GM18519 (cell line): Measurements from ENCODE around the gene SDHAF3.

ENCODE experiments used
- ATAC-seq: cut with Tn5 transposase; IDR thresholded peaks from one replicate; pipeline ENCODE4 v1.9.1; 2021; ENCODE audit warnings: mild to moderate bottlenecking, moderate library complexity; ENCODE audit not compliant: unreplicated experiment, low FRiP score

Gene SDHAF3

DNA sequence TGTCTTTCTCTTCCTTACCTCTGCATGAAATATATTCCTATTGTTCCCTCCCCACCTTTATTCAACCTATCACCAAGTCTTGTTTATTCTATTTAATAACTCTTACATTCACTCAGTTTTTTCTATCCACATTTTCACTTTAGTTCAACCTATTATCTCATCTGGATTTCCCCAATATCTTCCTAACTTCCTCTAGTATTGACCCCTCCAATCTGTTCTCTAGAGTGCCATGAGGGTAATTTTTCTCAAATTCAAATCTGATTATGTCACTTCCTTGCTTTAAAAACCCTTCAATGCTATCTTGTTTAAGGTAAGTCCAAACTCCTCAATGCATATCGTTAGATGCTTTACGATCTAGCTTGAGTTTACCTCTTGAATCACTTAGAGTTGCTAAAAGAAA, 86.5 kb downstream of the SDHAF3 start:
- peak; percentile 39 for ATAC-seq

DNA sequence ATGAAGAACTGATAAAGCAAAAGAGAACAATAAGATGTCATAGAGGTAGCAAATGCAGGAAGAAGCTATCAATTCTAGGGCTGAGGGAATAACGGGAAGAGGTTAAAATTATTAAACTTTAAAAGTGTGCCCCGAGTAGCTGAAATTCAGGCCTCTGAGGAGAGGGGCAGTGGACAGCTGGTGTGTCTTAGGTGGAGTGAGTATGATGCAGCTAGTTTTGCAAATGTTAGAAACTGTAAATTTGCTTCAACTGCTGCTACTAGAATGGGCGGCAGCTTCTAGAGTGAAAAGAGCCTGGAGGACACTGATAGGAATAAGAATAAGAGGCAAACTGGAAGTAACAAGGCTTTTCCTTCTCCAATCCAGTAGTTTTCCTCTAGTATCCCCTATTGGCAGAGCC, 87.3 kb downstream of the SDHAF3 start:
- ATAC-seq: no peak

DNA sequence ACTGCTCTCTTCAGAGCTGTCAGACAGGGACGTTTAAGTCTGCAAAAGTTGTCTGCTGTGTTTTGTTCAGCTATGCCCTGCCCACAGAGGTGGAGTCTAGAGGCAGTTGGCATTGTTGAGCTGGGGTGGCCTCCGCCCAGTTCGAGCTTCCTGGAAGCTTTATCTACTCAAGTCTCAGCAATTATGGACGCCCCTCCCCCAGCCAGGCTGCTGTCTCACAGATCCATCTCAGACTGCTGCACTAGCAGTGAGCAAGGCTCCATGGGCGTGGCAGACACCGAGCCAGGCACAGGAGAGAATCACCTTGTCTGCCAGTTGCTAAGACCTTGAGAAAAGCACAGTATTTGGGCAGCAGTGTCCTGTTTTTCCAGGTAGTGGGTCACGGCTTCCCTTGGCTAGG, 98.1 kb downstream of the SDHAF3 start:
- ATAC-seq: no peak

DNA sequence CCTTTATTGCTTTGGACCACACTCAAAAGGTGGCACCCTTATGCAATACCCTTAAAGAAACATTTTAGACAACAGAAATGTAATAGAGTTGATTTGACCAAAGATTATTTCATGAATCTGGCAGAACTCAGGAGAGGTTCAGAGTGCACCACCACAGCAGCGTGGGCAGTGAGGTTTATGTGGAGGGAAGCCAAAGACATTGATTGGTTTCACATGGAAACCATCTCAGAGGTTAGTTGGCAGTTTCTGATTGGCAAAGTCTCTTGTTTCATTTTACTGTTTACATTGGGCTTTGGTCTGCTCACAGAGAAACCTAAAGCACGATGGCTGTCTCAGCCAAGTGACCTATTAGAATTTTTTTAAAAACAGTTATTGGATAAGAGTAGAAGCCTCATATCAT, 101.3 kb downstream of the SDHAF3 start:
- ATAC-seq: no peak

DNA sequence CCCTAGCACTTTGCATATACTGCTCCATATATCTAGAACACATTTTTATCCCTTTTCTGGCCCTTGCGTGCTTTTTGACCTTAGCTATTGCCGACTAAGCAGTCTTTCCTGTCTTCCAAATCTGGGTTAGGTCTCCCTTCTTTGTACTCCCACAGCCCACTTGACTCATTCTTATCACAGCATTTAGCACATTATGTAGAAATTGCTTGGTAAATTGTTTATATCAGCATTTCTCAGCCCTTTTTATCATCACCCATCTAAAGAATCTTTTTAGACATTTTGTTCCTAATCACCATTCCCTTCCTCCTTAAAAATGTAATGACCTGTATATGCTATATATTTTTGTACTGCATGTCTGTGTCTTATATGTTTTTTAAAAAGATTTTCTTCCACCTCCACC, 101.7 kb downstream of the SDHAF3 start:
- no peak for ATAC-seq

DNA sequence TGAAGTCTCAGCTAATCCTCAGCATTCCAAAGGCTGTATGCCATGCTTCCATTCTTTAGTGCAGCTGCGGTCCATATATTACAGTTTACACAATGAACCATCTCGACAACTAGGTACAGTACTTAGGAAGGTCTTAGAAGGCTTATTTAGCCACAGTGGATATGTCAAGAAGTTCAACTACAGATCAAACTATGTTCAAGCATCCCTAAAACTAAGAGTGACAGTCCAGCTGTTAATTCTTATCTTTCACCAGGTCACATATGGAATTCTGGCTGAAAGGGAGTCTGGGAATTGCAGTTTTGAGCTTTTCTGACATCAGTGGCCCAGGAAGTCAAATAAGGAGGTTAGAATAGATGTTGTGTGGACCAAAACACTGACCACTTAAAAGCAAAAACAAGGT, 106.8 kb downstream of the SDHAF3 start:
- no peak for ATAC-seq

DNA sequence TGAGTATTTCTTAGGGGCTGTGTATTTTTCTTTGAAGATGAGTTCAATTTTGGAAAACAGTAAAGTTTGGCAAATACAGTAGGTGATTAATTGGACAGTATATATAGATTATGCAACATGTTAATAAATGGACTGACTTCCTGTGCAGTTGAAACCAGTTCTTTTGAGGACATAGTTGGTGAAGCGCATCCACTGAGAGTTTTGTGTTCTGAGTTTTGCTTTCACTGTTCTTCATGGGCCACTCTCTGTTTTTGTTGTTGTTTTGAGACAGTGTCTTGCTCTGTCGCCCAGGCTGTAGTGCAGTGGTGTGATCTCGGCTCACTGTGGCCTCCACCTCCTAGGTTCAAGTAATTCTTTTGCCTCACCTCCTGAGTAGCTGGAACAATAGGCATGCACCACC, 109.0 kb downstream of the SDHAF3 start:
- peak; percentile 91 for ATAC-seq
